ENCODE measurements around the gene AMN1. TPM values are rescaled to one million over a fixed set of nuclear protein-coding genes. Genes with fewer than 3 reads are reported as not detected.

The AMN1 gene
- total and polyA plus RNA-seq, 2 of the 13 experiments (the other 11 are each of a cell fraction or from before 2014, with no cell fraction given), result 7.5 to 26.5 TPM

GRCh38 chr12:31749024-31749704, 20.3 kb upstream of the AMN1 start (continued):
- peak; percentile 94; the same call in 1 of the 2 replicates for TF ChIP-seq ZNF556 (CRISPR knock-in tag; IDR thresholded peaks at IDR 0.05; ENCODE audit: borderline replicate concordance)
- TF ChIP-seq MBNL3 (CRISPR knock-in tag; conservative IDR thresholded peaks at IDR 0.05), result no peak
- TF ChIP-seq ISX (CRISPR knock-in tag; conservative IDR thresholded peaks at IDR 0.05), result 0 out of 2 replicates have a peak, but pooled peaks have one; percentile 43
- no peak for TF ChIP-seq ZNF101 (CRISPR knock-in tag; IDR thresholded peaks at IDR 0.05; ENCODE audit: borderline replicate concordance, low read depth)
- no peak for TF ChIP-seq AFF4 (CRISPR knock-in tag; IDR thresholded peaks at IDR 0.05)
- no peak for TF ChIP-seq RARG (CRISPR knock-in tag; IDR thresholded peaks at IDR 0.05; ENCODE audit: low read depth)
- peak; percentile 22; the same call in 1 of the 2 replicates for TF ChIP-seq KMT2A (CRISPR knock-in tag; IDR thresholded peaks at IDR 0.05)
- TF ChIP-seq E2F5 (CRISPR knock-in tag; conservative IDR thresholded peaks at IDR 0.05), result no peak
- 0 out of 2 replicates have a peak, but pooled peaks have one; percentile 9 for TF ChIP-seq MNT (IDR thresholded peaks at IDR 0.05)
- no peak for TF ChIP-seq ZFP37 (CRISPR knock-in tag; IDR thresholded peaks at IDR 0.05; ENCODE audit: borderline replicate concordance)
- peak; percentile 97; the same call in 1 of the 2 replicates for TF ChIP-seq SOX6 (IDR thresholded peaks at IDR 0.05)
- TF ChIP-seq SOX6 (CRISPR knock-in tag; IDR thresholded peaks at IDR 0.05), result peak; percentile 100
- no peak for TF ChIP-seq RFX1 (IDR thresholded peaks at IDR 0.05)
- no peak for TF ChIP-seq ZFY (CRISPR knock-in tag; IDR thresholded peaks at IDR 0.05)
- TF ChIP-seq ETV5 (CRISPR knock-in tag; IDR thresholded peaks at IDR 0.05; ENCODE audit: borderline replicate concordance), result peak; percentile 99
- no peak for TF ChIP-seq ZNF18 (CRISPR knock-in tag; IDR thresholded peaks at IDR 0.05; ENCODE audit: insufficient replicate concordance)
- TF ChIP-seq HDAC6 (IDR thresholded peaks at IDR 0.05; ENCODE audit: low read depth, low read length), result no peak
- no peak for TF ChIP-seq ZNF768 (CRISPR knock-in tag; IDR thresholded peaks at IDR 0.05)
- no peak for TF ChIP-seq ATAD3A (CRISPR knock-in tag; IDR thresholded peaks at IDR 0.05)
- no peak for TF ChIP-seq ZNF660 (CRISPR knock-in tag; IDR thresholded peaks at IDR 0.05; ENCODE audit: borderline replicate concordance, low read depth)
- no peak for TF ChIP-seq IRF1 (CRISPR knock-in tag; IDR thresholded peaks at IDR 0.05; ENCODE audit: low read depth)

All from HepG2 (cell line).